HepG2 (cell line): Measurements from ENCODE around the gene SUN5. TPM values are rescaled to one million over a fixed set of nuclear protein-coding genes. Genes with fewer than 3 reads are reported as not detected.
A peak's percentile ranks its signal among the peaks of the same experiment; 100 is the strongest.

Experiments
- ADNP ChIP-seq: sonication (generic); formaldehyde crosslinking; IDR thresholded peaks from 2 replicates; pipeline ENCODE4 v1.4.0; 2020; ENCODE audit warnings: missing genetic modification reagents
- ARHGAP35 ChIP-seq: sonication (generic); formaldehyde crosslinking; IDR thresholded peaks from 2 replicates; pipeline ENCODE4 v1.9.0; 2022; ENCODE audit warnings: mild to moderate bottlenecking, inconsistent platforms, moderate library complexity, missing genetic modification reagents, borderline replicate concordance
- ETV6 ChIP-seq: sonication (generic); formaldehyde crosslinking; conservative IDR thresholded peaks from 2 replicates; pipeline ENCODE4 v1.4.0; 2020; ENCODE audit warnings: missing genetic modification reagents
- HDAC2 ChIP-seq: sonication (generic); formaldehyde crosslinking; IDR thresholded peaks from 2 replicates; pipeline ENCODE4 v1.4.0; 2020; ENCODE audit warnings: missing genetic modification reagents
- HMG20B ChIP-seq: conservative IDR thresholded peaks from 2 replicates; pipeline ENCODE4 v1.6.1; 2016; ENCODE audit warnings: missing genetic modification reagents, missing compliant biosample characterization
- IRX3 ChIP-seq: sonication (generic); formaldehyde crosslinking; IDR thresholded peaks from 2 replicates; pipeline ENCODE4 v1.8.1; 2023; ENCODE audit warnings: mild to moderate bottlenecking, low read depth, missing genetic modification reagents, borderline replicate concordance
- KAT8 ChIP-seq: IDR thresholded peaks from 2 replicates; pipeline ENCODE4 v1.6.1; 2016; ENCODE audit warnings: missing genetic modification reagents, missing compliant biosample characterization
- KDM5A ChIP-seq: fragments of 200-600 bp; sonication (generic); IDR thresholded peaks from 2 replicates; pipeline ENCODE4 v1.7.0; 2018; ENCODE audit warnings: antibody characterized with exemption, mild to moderate bottlenecking, low read length, borderline replicate concordance
- MXI1 ChIP-seq: IDR thresholded peaks from 3 replicates; pipeline ENCODE4 v1.6.1; 2012; ENCODE audit warnings: low read depth, low read length, inconsistent platforms, borderline replicate concordance
- NFATC3 ChIP-seq: sonication (generic); formaldehyde crosslinking; IDR thresholded peaks from 2 replicates; pipeline ENCODE4 v1.5.1; 2020; ENCODE audit warnings: mild to moderate bottlenecking, missing genetic modification reagents
- NFKBIZ ChIP-seq: IDR thresholded peaks from 2 replicates; pipeline ENCODE4 v1.6.1; 2018; ENCODE audit warnings: missing genetic modification reagents, missing compliant biosample characterization
- NR2C2 ChIP-seq: sonication (generic); formaldehyde crosslinking; IDR thresholded peaks from 2 replicates; pipeline ENCODE4 v1.4.0; 2020; ENCODE audit warnings: missing genetic modification reagents, mild to moderate bottlenecking, moderate library complexity, borderline replicate concordance
- NR2F2 ChIP-seq: IDR thresholded peaks from 2 replicates; pipeline ENCODE4 v1.6.1; 2012; ENCODE audit warnings: low read depth, inconsistent platforms, borderline replicate concordance
- RCOR2 ChIP-seq: IDR thresholded peaks from 2 replicates; pipeline ENCODE4 v1.6.1; 2016; ENCODE audit warnings: missing biosample characterization, missing genetic modification reagents
- SALL1 ChIP-seq: sonication (generic); formaldehyde crosslinking; IDR thresholded peaks from 2 replicates; pipeline ENCODE4 v1.8.0; 2022; ENCODE audit warnings: mild to moderate bottlenecking, missing genetic modification reagents
- SAP130 ChIP-seq: IDR thresholded peaks from 2 replicates; pipeline ENCODE4 v1.6.1; 2016; ENCODE audit warnings: low read depth
- TGIF2 ChIP-seq: IDR thresholded peaks from 2 replicates; pipeline ENCODE4 v1.6.1; 2016; ENCODE audit warnings: control low read depth, missing compliant biosample characterization
- ZKSCAN1 ChIP-seq: fragments of 150-350 bp; IDR thresholded peaks from 2 replicates; pipeline ENCODE4 v1.6.1; 2014; ENCODE audit warnings: low read length
- ZMYM3 ChIP-seq: sonication (generic); formaldehyde crosslinking; IDR thresholded peaks from 2 replicates; pipeline ENCODE4 v1.5.1; 2020; ENCODE audit warnings: mild to moderate bottlenecking, missing genetic modification reagents
- ZNF12 ChIP-seq: sonication (generic); formaldehyde crosslinking; IDR thresholded peaks from 2 replicates; pipeline ENCODE4 v1.5.0; 2020; ENCODE audit warnings: missing genetic modification reagents
- ZNF292 ChIP-seq: sonication (generic); formaldehyde crosslinking; IDR thresholded peaks from 2 replicates; pipeline ENCODE4 v1.8.1; 2022; ENCODE audit warnings: mild to moderate bottlenecking, low read depth, missing genetic modification reagents, borderline replicate concordance
- ZNF326 ChIP-seq: sonication (generic); formaldehyde crosslinking; IDR thresholded peaks from 2 replicates; pipeline ENCODE4 v1.4.0; 2020; ENCODE audit warnings: missing genetic modification reagents, borderline replicate concordance
- polyA plus RNA-seq, 8 experiments: library from polyadenylated mRNA; depleted of rRNA in 3 of 8; stranded (reverse) in 7 of 8; unstranded in 1 of 8; fragments of >200 nt; fragmentation: Illumina TruSeq in 4 of 8; extraction: Trizol in 4 of 8; gene quantifications; 2 replicates each; pipeline versions ENCODE4 v1.2.1 to v1.2.3, GENCODE V29; 2011 to 2016; ENCODE audit warnings: low read depth in 4 of 8, missing spikeins in 1 of 8, mixed read lengths in 1 of 8; ENCODE audit not compliant: insufficient read depth in 1 of 8
- total RNA-seq, 5 experiments: library from RNA; depleted of rRNA; stranded (reverse); fragments of >200 nt; fragmentation: Illumina TruSeq; extraction: Trizol; gene quantifications; 2 replicates each; pipeline ENCODE4 v1.2.3, GENCODE V29; 2016; ENCODE audit warnings: low read depth in 1 of 5
- TF ChIP-seq, protein P1 (sequence below): sonication (generic); formaldehyde crosslinking; IDR thresholded peaks from 2 replicates; pipeline ENCODE4 v1.5.0; 2020; ENCODE audit warnings: missing genetic modification reagents
- TF ChIP-seq, protein P2 (sequence below): sonication (generic); formaldehyde crosslinking; IDR thresholded peaks from 2 replicates; pipeline ENCODE4 v1.4.0; 2020; ENCODE audit warnings: missing genetic modification reagents; ENCODE audit errors: not compliant biosample characterization
- TF ChIP-seq, protein P3 (sequence below): sonication (generic); formaldehyde crosslinking; conservative IDR thresholded peaks from 2 replicates; pipeline ENCODE4 v1.4.0; 2020; ENCODE audit warnings: missing genetic modification reagents
- TF ChIP-seq, protein P4 (sequence below): sonication (generic); formaldehyde crosslinking; IDR thresholded peaks from 2 replicates; pipeline ENCODE4 v1.8.0; 2022; ENCODE audit warnings: mild to moderate bottlenecking, missing genetic modification reagents, borderline replicate concordance

SUN5 gene
- total and polyA plus RNA-seq, 2 of the 13 experiments (the other 11 are each of a cell fraction or from before 2014, with no cell fraction given) = not detected

DNA sequence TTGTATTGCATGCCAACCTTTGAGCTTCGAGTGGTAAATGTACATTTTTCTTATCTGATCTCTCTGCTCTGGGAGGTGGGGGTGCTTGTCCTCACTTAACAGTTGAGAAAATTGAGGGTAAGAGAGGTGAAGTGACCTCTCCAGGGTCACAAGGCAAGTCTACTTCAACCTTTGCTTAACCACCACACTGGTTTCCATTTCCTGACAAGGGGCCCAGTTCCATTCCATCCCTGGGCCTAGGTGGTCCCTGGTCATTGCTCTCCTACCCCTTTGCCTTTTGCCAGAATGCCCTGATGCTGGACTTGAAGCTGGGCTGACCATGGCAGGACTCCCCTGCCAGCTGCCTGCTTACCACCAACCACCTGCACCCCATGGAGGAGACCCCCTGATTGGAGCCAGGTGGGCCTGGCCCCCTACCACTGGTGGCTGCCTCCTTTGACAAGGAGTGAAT lies 39.5 kb upstream of the SUN5 start (continued):
- TF ChIP-seq, protein P1, sequence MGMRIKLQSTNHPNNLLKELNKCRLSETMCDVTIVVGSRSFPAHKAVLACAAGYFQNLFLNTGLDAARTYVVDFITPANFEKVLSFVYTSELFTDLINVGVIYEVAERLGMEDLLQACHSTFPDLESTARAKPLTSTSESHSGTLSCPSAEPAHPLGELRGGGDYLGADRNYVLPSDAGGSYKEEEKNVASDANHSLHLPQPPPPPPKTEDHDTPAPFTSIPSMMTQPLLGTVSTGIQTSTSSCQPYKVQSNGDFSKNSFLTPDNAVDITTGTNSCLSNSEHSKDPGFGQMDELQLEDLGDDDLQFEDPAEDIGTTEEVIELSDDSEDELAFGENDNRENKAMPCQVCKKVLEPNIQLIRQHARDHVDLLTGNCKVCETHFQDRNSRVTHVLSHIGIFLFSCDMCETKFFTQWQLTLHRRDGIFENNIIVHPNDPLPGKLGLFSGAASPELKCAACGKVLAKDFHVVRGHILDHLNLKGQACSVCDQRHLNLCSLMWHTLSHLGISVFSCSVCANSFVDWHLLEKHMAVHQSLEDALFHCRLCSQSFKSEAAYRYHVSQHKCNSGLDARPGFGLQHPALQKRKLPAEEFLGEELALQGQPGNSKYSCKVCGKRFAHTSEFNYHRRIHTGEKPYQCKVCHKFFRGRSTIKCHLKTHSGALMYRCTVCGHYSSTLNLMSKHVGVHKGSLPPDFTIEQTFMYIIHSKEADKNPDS = no peak
- peak; percentile 89 for TF ChIP-seq ZMYM3 (CRISPR knock-in tag)
- TF ChIP-seq, protein P2, sequence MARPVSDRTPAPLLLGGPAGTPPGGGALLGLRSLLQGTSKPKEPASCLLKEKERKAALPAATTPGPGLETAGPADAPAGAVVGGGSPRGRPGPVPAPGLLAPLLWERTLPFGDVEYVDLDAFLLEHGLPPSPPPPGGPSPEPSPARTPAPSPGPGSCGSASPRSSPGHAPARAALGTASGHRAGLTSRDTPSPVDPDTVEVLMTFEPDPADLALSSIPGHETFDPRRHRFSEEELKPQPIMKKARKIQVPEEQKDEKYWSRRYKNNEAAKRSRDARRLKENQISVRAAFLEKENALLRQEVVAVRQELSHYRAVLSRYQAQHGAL (CRISPR knock-in tag) = no peak
- TF ChIP-seq MXI1 = no peak
- TF ChIP-seq KDM5A = no peak
- TF ChIP-seq ZKSCAN1 = no peak
- TF ChIP-seq ZNF292 (CRISPR knock-in tag) = no peak
- TF ChIP-seq KAT8 (CRISPR knock-in tag) = no peak; the same call in 1 of the 2 replicates
- TF ChIP-seq ADNP (CRISPR knock-in tag) = 0 out of 2 replicates have a peak, but pooled peaks have one; percentile 28
- no peak for TF ChIP-seq IRX3 (CRISPR knock-in tag)
- TF ChIP-seq ZNF12 (CRISPR knock-in tag) = no peak; the same call in 1 of the 2 replicates
- TF ChIP-seq SALL1 (CRISPR knock-in tag) = peak; percentile 65; the same call in 1 of the 2 replicates
- no peak for TF ChIP-seq HMG20B (CRISPR knock-in tag)
- no peak for TF ChIP-seq NFATC3 (CRISPR knock-in tag)
- no peak for TF ChIP-seq SAP130 (CRISPR knock-in tag)
- no peak for TF ChIP-seq ETV6 (CRISPR knock-in tag)
- TF ChIP-seq NFKBIZ (CRISPR knock-in tag) = no peak
- TF ChIP-seq ZNF326 (CRISPR knock-in tag) = no peak
- TF ChIP-seq HDAC2 (CRISPR knock-in tag) = peak; percentile 48; the same call in 1 of the 2 replicates
- TF ChIP-seq, protein P3, sequence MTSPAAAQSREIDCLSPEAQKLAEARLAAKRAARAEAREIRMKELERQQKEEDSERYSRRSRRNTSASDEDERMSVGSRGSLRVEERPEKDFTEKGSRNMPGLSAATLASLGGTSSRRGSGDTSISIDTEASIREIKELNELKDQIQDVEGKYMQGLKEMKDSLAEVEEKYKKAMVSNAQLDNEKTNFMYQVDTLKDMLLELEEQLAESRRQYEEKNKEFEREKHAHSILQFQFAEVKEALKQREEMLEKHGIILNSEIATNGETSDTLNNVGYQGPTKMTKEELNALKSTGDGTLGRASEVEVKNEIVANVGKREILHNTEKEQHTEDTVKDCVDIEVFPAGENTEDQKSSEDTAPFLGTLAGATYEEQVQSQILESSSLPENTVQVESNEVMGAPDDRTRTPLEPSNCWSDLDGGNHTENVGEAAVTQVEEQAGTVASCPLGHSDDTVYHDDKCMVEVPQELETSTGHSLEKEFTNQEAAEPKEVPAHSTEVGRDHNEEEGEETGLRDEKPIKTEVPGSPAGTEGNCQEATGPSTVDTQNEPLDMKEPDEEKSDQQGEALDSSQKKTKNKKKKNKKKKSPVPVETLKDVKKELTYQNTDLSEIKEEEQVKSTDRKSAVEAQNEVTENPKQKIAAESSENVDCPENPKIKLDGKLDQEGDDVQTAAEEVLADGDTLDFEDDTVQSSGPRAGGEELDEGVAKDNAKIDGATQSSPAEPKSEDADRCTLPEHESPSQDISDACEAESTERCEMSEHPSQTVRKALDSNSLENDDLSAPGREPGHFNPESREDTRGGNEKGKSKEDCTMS (CRISPR knock-in tag) = no peak
- TF ChIP-seq, protein P4, sequence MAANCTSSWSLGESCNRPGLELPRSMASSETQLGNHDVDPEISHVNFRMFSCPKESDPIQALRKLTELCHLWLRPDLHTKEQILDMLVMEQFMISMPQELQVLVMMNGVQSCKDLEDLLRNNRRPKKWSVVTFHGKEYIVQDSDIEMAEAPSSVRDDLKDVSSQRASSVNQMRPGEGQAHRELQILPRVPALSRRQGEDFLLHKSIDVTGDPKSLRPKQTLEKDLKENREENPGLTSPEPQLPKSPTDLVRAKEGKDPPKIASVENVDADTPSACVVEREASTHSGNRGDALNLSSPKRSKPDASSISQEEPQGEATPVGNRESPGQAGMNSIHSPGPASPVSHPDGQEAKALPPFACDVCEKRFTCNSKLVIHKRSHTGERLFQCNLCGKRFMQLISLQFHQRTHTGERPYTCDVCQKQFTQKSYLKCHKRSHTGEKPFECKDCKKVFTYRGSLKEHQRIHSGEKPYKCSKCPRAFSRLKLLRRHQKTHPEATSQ (CRISPR knock-in tag) = no peak
- peak; percentile 78; the same call in 1 of the 2 replicates for TF ChIP-seq RCOR2 (CRISPR knock-in tag)
- no peak for TF ChIP-seq ARHGAP35 (CRISPR knock-in tag)
- 0 out of 2 replicates have a peak, but pooled peaks have one; percentile 34 for TF ChIP-seq TGIF2 (CRISPR knock-in tag)
- TF ChIP-seq NR2C2 = peak; percentile 71
- peak; percentile 67; the same call in 1 of the 2 replicates for TF ChIP-seq NR2F2
